SK-N-SH treated with all-trans-retinoic acid at 6 μM for 48 hours (cell line): ENCODE results near the gene LOXL3.

Source experiments
- ATAC-seq: fragments of 200-7000 bp; cut with Tn5 transposase; 3 replicates; pipeline ENCODE4 v1.9.1; 2020; ENCODE audit warnings: mild to moderate bottlenecking, moderate library complexity
- BACH2 ChIP-seq: fragments of 250-450 bp; sonication (Bioruptor Pico); IDR thresholded peaks from 2 replicates; pipeline ENCODE4 v1.9.0; 2021; ENCODE audit warnings: mild to moderate bottlenecking, borderline replicate concordance
- CREB5 ChIP-seq: fragments of 250-450 bp; sonication (Bioruptor Pico); IDR thresholded peaks from 2 replicates; pipeline ENCODE4 v1.5.1; 2020; ENCODE audit warnings: low read depth, mild to moderate bottlenecking, moderate library complexity
- CSDC2 ChIP-seq: fragments of 250-450 bp; sonication (Bioruptor Pico); IDR thresholded peaks from 2 replicates; pipeline ENCODE4 v1.5.0; 2020; ENCODE audit warnings: mild to moderate bottlenecking, moderate library complexity
- CSRNP3 ChIP-seq: fragments of 250-450 bp; sonication (Bioruptor Pico); IDR thresholded peaks from 2 replicates; pipeline ENCODE4 v1.5.1; 2021; ENCODE audit warnings: mild to moderate bottlenecking, moderate library complexity
- GLIS3 ChIP-seq: fragments of 250-450 bp; sonication (Bioruptor Pico); IDR thresholded peaks from 2 replicates; pipeline ENCODE4 v1.5.0; 2020; ENCODE audit warnings: mild to moderate bottlenecking, moderate library complexity
- ISL1 ChIP-seq: fragments of 250-450 bp; sonication (Bioruptor Pico); IDR thresholded peaks from 2 replicates; pipeline ENCODE4 v2.1.2; 2022; ENCODE audit warnings: mild to moderate bottlenecking, moderate library complexity
- OSR1 ChIP-seq: fragments of 250-450 bp; sonication (Bioruptor Pico); IDR thresholded peaks from 2 replicates; pipeline ENCODE4 v1.8.0; 2022; ENCODE audit warnings: moderate library complexity, mild to moderate bottlenecking, inconsistent platforms
- PATZ1 ChIP-seq: fragments of 250-450 bp; sonication (Bioruptor Pico); IDR thresholded peaks from 2 replicates; pipeline ENCODE4 v1.8.0; 2020; ENCODE audit warnings: mild to moderate bottlenecking, moderate library complexity, borderline replicate concordance
- SNAI2 ChIP-seq: fragments of 250-450 bp; sonication (Bioruptor Pico); IDR thresholded peaks from 2 replicates; pipeline ENCODE4 v1.5.0; 2020; ENCODE audit warnings: mild to moderate bottlenecking, moderate library complexity
- TCF4 ChIP-seq: fragments of 250-450 bp; sonication (Bioruptor Pico); IDR thresholded peaks from 2 replicates; pipeline ENCODE4 v1.8.0; 2021; ENCODE audit warnings: mild to moderate bottlenecking, moderate library complexity, borderline replicate concordance
- TOX ChIP-seq: fragments of 250-450 bp; sonication (Bioruptor Pico); IDR thresholded peaks from 2 replicates; pipeline ENCODE4 v1.8.0; 2021; ENCODE audit warnings: mild to moderate bottlenecking, moderate library complexity, borderline replicate concordance
- TSHZ2 ChIP-seq: fragments of 250-450 bp; sonication (Bioruptor Pico); IDR thresholded peaks from 2 replicates; pipeline ENCODE4 v1.5.0; 2020; ENCODE audit warnings: mild to moderate bottlenecking, moderate library complexity
- ZC3H10 ChIP-seq: fragments of 250-450 bp; sonication (Bioruptor Pico); IDR thresholded peaks from 2 replicates; pipeline ENCODE4 v1.5.1; 2021; ENCODE audit warnings: mild to moderate bottlenecking, moderate library complexity
- ZFP3 ChIP-seq: fragments of 250-450 bp; sonication (Bioruptor Pico); IDR thresholded peaks from 2 replicates; pipeline ENCODE4 v1.5.0; 2020; ENCODE audit warnings: mild to moderate bottlenecking, moderate library complexity
- ZFP30 ChIP-seq: fragments of 450-650 bp; formaldehyde crosslinking; IDR thresholded peaks from 2 replicates; pipeline ENCODE4 v1.5.0; 2022; ENCODE audit warnings: mild to moderate bottlenecking, moderate library complexity
- ZNF565 ChIP-seq: fragments of 450-650 bp; formaldehyde crosslinking; conservative IDR thresholded peaks from 2 replicates; pipeline ENCODE4 v1.5.0; 2020; ENCODE audit warnings: low read depth, mild to moderate bottlenecking, moderate library complexity
- ZNF70 ChIP-seq: fragments of 450-650 bp; formaldehyde crosslinking; IDR thresholded peaks from 2 replicates; pipeline ENCODE4 v1.5.0; 2020; ENCODE audit warnings: mild to moderate bottlenecking, moderate library complexity
- ZNF8 ChIP-seq: fragments of 450-650 bp; formaldehyde crosslinking; IDR thresholded peaks from 2 replicates; pipeline ENCODE4 v1.5.0; 2020; ENCODE audit warnings: mild to moderate bottlenecking, moderate library complexity

The LOXL3 gene

GRCh38 chr2:74501335-74502071 is 52.2 kb downstream of the LOXL3 start:
- no peak for ATAC-seq
- peak; percentile 77 for TF ChIP-seq ZNF70 (CRISPR knock-in tag)
- TF ChIP-seq TCF4 (CRISPR knock-in tag), result no peak
- TF ChIP-seq, all 23 proteins: peak for 1

- ATAC-seq, result no peak
- TF ChIP-seq BACH2 (no peak), TOX (CRISPR knock-in tag) (no peak), ZNF565 (no peak), OSR1 (CRISPR knock-in tag) (no peak), PATZ1 (CRISPR knock-in tag) (no peak), ZNF70 (CRISPR knock-in tag) (no peak), SNAI2 (no peak), ZFP30 (CRISPR knock-in tag) (no peak), ZNF8 (CRISPR knock-in tag) (no peak), ISL1 (CRISPR knock-in tag) (no peak), TCF4 (CRISPR knock-in tag) (no peak), ZC3H10 (no peak), CSRNP3 (CRISPR knock-in tag) (no peak), GLIS3 (CRISPR knock-in tag) (no peak), CREB5 (CRISPR knock-in tag) (no peak), ZFP3 (CRISPR knock-in tag) (no peak), TSHZ2 (CRISPR knock-in tag) (no peak), CSDC2 (no peak)
Measured at GRCh38 chr2:74500578-74500946, 53.2 kb downstream of the LOXL3 start.

GRCh38 chr2:74499940-74500577 is 53.7 kb downstream of the LOXL3 start:
- no peak for TF ChIP-seq SNAI2
- no peak for ATAC-seq

GRCh38 chr2:74499267-74499939 is 54.3 kb downstream of the LOXL3 start, which contains the start of gene LBX2:
TSS of gene LBX2 (minus strand) at chr2:74499603. CDS start at chr2:74499537, 66 bp downstream.
- peak; percentile 43 for ATAC-seq
- TF ChIP-seq CSDC2 (no peak), CREB5 (CRISPR knock-in tag) (no peak), ZNF565 (no peak), GLIS3 (CRISPR knock-in tag) (no peak), TOX (CRISPR knock-in tag) (no peak), TSHZ2 (CRISPR knock-in tag) (no peak)
